ENCODE measurements around the gene TMEM270.

TMEM270 gene

GRCh38 chr7:73909051-73909941 is 48.3 kb downstream of the TMEM270 start:
- no peak for DNase-seq

GRCh38 chr7:73909996-73910395 is 49.0 kb downstream of the TMEM270 start:
- no peak for DNase-seq

GRCh38 chr7:73912223-73912622 is 51.3 kb downstream of the TMEM270 start:
- DNase-seq, result no peak
